ENCODE measurements around the gene FAM219A.

DNA sequence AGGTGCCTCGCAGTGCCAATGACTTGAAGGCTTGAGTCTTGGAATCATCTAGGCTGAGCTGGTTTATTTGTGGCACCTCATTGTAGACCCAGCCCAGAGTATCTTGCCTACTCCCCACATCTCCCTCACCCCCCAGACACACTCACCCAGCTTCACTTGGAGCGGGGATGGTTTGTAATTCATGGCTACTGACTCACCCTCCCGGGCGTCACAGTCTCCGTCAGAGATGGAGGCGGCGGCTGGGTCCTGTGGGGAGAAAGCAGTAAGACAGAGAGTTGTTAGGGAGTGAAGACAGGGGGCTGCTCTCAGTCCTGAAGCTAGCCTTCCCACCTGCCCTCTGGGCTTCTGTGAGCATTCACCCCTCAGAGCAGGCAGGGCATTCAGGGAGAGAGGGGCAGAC is 52.7 kb downstream of the FAM219A start:
- TF ChIP-seq, protein P1, sequence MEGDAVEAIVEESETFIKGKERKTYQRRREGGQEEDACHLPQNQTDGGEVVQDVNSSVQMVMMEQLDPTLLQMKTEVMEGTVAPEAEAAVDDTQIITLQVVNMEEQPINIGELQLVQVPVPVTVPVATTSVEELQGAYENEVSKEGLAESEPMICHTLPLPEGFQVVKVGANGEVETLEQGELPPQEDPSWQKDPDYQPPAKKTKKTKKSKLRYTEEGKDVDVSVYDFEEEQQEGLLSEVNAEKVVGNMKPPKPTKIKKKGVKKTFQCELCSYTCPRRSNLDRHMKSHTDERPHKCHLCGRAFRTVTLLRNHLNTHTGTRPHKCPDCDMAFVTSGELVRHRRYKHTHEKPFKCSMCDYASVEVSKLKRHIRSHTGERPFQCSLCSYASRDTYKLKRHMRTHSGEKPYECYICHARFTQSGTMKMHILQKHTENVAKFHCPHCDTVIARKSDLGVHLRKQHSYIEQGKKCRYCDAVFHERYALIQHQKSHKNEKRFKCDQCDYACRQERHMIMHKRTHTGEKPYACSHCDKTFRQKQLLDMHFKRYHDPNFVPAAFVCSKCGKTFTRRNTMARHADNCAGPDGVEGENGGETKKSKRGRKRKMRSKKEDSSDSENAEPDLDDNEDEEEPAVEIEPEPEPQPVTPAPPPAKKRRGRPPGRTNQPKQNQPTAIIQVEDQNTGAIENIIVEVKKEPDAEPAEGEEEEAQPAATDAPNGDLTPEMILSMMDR (conservative IDR thresholded peaks at IDR 0.05; ENCODE audit: low read length): no peak
- no peak for TF ChIP-seq EZH2phosphoT487 (IDR thresholded peaks at IDR 0.05; ENCODE audit: borderline replicate concordance, low read depth, low read length)
